Ovary (tissue), 9 donors: Measurements from ENCODE around the gene SPATA19. TPM values are rescaled to one million over a fixed set of nuclear protein-coding genes. Genes with fewer than 3 reads are reported as not detected.

Experiments used
- DNase-seq, 5 donors: peaks; one replicate each; pipeline ENCODE4 v3.0.0-alpha.2; 2019 to 2020
- H3K27ac ChIP-seq, 2 donors: fragments of 200-600 bp; one replicate each; pipeline versions ENCODE4 v1.5.1 to v1.8.0; 2019 to 2022
- H3K27me3 ChIP-seq: fragments of 200-600 bp; one replicate; pipeline ENCODE4 v1.8.0; 2022
- H3K36me3 ChIP-seq: fragments of 200-600 bp; sonication (generic); one replicate; pipeline ENCODE4 v1.5.1; 2019
- H3K4me1 ChIP-seq: one replicate; pipeline ENCODE4 v1.8.1; 2013; ENCODE audit warnings: mild to moderate bottlenecking, moderate library complexity; ENCODE audit not compliant: insufficient read depth
- H3K4me3 ChIP-seq: fragments of 200-600 bp; sonication (generic); one replicate; pipeline ENCODE4 v1.5.1; 2017
- H3K9me3 ChIP-seq, 2 donors: fragments of 200-600 bp in 1 of 2; sonication (generic) in 1 of 2; one replicate each; pipeline versions ENCODE4 v1.5.1 to v1.8.1; 2013 to 2019; ENCODE audit warnings: mild to moderate bottlenecking in 1 of 2, moderate library complexity in 1 of 2
- CTCF ChIP-seq, 3 donors: fragments of 450-650 bp in 2 of 3; fragments of 200-600 bp in 1 of 3; IDR thresholded peaks; one replicate each; pipeline versions ENCODE4 v1.5.1 to v1.8.0; 2016 to 2022; ENCODE audit warnings: antibody characterized with exemption in 3 of 3, mild to moderate bottlenecking in 1 of 3
- EP300 ChIP-seq: sonication (generic); formaldehyde crosslinking; IDR thresholded peaks from one replicate; pipeline ENCODE4 v1.6.1; 2017; ENCODE audit warnings: antibody characterized with exemption
- POLR2A ChIP-seq: fragments of 450-650 bp; IDR thresholded peaks from one replicate; pipeline ENCODE4 v1.6.1; 2017; ENCODE audit warnings: antibody characterized with exemption, mild to moderate bottlenecking, moderate library complexity
- WGBS, 3 donors: extraction: QIAGEN DNeasy Blood & Tissue Kit in 1 of 3; methylation state at CpG; one replicate each; pipeline versions ENCODE4 v1.1.5 to v1.1.7; 2013 to 2017; 5-methylcytosine and 5-hydroxymethylcytosine counted together
- intact Hi-C, 4 donors: fragments of 100-400 bp; cut with DNase I; formaldehyde crosslinking; loops; one replicate each; pipeline versions ENCODE4 v1.11.0 to v1.15.1; 2022 to 2023
- polyA plus RNA-seq, 2 donors: library from polyadenylated mRNA; stranded (reverse); fragments of 200-250 nt in 1 of 2; fragments of 350-450 nt in 1 of 2; fragmentation: Illumina TruSeq in 1 of 2; extraction: RNeasy Lipid Tissue Mini Kit (QIAGEN cat#74804) in 1 of 2; gene quantifications; one replicate each; pipeline ENCODE4 v1.2.3, GENCODE V29; 2013 to 2014
- total RNA-seq, 7 donors: library from RNA; depleted of rRNA in 2 of 7; stranded (reverse); fragments of >200 nt in 2 of 7; fragmentation: NEBNext Ultra II Directional in 3 of 7; extraction: Animal tissue kit (Norgen Biotek cat#: 25700) in 3 of 7; gene quantifications; one replicate each; pipeline versions ENCODE4 v1.1.0 to v1.2.4, GENCODE V29; 2016 to 2023
- donor health status: DM: no; HTN: no; CAD: no; lungs with moderate emphysema.
- donor health status: DM: no; HTN: no; CAD: no.
- donor health status: Bipolar disorder and iron deficiency.
- donor health status: DM: yes; HTN: yes; CAD: no.
- donor health status: DM: no; HTN: no; CAD: no.
- donor health status: DM: yes; HTN: yes; CAD: no.

The SPATA19 gene
- total and polyA plus RNA-seq, 9 donors: not detected

GRCh38 chr11:133823614-133824013 is 21.7 kb downstream of the SPATA19 start:
- intact Hi-C loops: no loop called here
- Histone ChIP-seq H3K36me3 (no peaks in the 10 kb centered on the region), H3K27ac (no peak overlapping the region), H3K4me1 (no peaks in the 10 kb centered on the region), H3K4me3 (no peak overlapping the region), H3K27me3 (no peaks in the 10 kb centered on the region), H3K9me3 (no peaks in the 10 kb centered on the region)
- no peak for DNase-seq
- WGBS, 3 donors: 59 to 66% (median 63%) methylated on average over 4 of the region's 4 CpGs
- no peak for TF ChIP-seq EP300
- TF ChIP-seq CTCF (IDR thresholded peaks at IDR 0.05): no peak
- TF ChIP-seq POLR2A: no peak

GRCh38 chr11:133823211-133823610 is 22.1 kb downstream of the SPATA19 start:
- Histone ChIP-seq H3K4me3 (no peak overlapping the region), H3K4me1 (no peaks in the 10 kb centered on the region), H3K27me3 (no peaks in the 10 kb centered on the region), H3K27ac (no peak overlapping the region), H3K36me3 (no peaks in the 10 kb centered on the region), H3K9me3 (no peaks in the 10 kb centered on the region)
- intact Hi-C loops: no loop called here
- 56 to 80% (median 63%) methylated on average over 6 of the region's 6 CpGs for WGBS, 3 donors
- TF ChIP-seq EP300: no peak
- TF ChIP-seq POLR2A: no peak
- TF ChIP-seq CTCF (IDR thresholded peaks at IDR 0.05): no peak
- DNase-seq: no peak

DNA sequence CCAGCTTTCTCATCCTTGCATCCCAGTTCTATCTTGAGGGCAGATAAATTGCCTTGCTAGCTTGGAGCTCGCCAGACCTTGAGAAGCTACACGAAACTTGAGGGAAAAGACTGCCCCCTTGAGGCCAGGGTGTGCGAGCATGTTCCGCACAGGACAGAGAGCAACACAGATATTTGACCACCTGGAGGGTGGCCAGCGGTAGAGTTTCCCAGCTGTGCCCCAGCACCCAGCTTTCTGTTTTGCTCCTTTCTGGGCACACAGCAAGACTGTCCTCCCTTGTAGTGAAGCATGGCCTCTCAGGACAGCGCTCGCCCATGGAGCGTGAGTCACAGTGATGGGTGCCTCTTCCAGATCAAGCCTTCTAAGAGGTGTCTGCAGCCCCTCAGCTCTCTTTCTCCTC is 23.5 kb downstream of the SPATA19 start:
- H3K27ac ChIP-seq: no peak overlapping the region
- H3K36me3 ChIP-seq: no peaks in the 10 kb centered on the region
- no peak overlapping the region for H3K4me3 ChIP-seq
- no peaks in the 10 kb centered on the region for H3K4me1 ChIP-seq
- TF ChIP-seq CTCF (IDR thresholded peaks at IDR 0.05) (no peak), POLR2A (no peak), EP300 (no peak)
- no peaks in the 10 kb centered on the region for H3K27me3 ChIP-seq
- H3K9me3 ChIP-seq: no peaks in the 10 kb centered on the region
- 31 to 38% (median 36%) methylated on average over 8 of the region's 8 CpGs for WGBS, 3 donors
- DNase-seq: no peak
- intact Hi-C loops: no loop called here

- H3K36me3 ChIP-seq: no peaks in the 10 kb centered on the region
- DNase-seq: no peak
- intact Hi-C loops: no loop called here
- 73 to 80% (median 73%) methylated on average over 6 of the region's 6 CpGs for WGBS, 3 donors
- H3K4me3 ChIP-seq: no peak overlapping the region
- no peaks in the 10 kb centered on the region for H3K4me1 ChIP-seq
- H3K27me3 ChIP-seq: no peaks in the 10 kb centered on the region
- H3K9me3 ChIP-seq: no peaks in the 10 kb centered on the region
- no peak overlapping the region for H3K27ac ChIP-seq
- TF ChIP-seq POLR2A (no peak), EP300 (no peak), CTCF (IDR thresholded peaks at IDR 0.05) (no peak)
Observed at GRCh38 chr11:133819746-133820315, 25.5 kb downstream of the SPATA19 start.
